Astrocyte of the spinal cord (primary cell): ENCODE measurements around the gene C7.
"Not testable (repeated sequence)": the region's sequence is repeated elsewhere in the genome, so short reads cannot be mapped to it uniquely, and the experiment has no call there.

Experiments
- DNase-seq: peaks from one replicate; pipeline ENCODE4 v3.0.0; 2011; ENCODE audit warnings: low read depth, low spot score
- H3K4me3 ChIP-seq: 2 replicates; pipeline ENCODE4 v1.5.1; 2011; ENCODE audit warnings: low read depth, mild to moderate bottlenecking, low read length, moderate library complexity
- in situ Hi-C: cut with HindIII; loops from 2 replicates; pipeline ENCODE4 v1.10.0; 2017; ENCODE audit warnings: low sequenced_read_pairs
- TF ChIP-seq, protein P1 (sequence below): IDR thresholded peaks from 2 replicates; pipeline ENCODE4 v1.5.1; 2012; ENCODE audit warnings: low read depth, mild to moderate bottlenecking, low read length, inconsistent platforms

C7 gene

GRCh38 chr5:40875958-40876357 lies 33.3 kb upstream of the C7 start:
- no peak overlapping the region for H3K4me3 ChIP-seq
- in situ Hi-C loops, result no loop called here
- DNase-seq, result no peak
- TF ChIP-seq, protein P1, sequence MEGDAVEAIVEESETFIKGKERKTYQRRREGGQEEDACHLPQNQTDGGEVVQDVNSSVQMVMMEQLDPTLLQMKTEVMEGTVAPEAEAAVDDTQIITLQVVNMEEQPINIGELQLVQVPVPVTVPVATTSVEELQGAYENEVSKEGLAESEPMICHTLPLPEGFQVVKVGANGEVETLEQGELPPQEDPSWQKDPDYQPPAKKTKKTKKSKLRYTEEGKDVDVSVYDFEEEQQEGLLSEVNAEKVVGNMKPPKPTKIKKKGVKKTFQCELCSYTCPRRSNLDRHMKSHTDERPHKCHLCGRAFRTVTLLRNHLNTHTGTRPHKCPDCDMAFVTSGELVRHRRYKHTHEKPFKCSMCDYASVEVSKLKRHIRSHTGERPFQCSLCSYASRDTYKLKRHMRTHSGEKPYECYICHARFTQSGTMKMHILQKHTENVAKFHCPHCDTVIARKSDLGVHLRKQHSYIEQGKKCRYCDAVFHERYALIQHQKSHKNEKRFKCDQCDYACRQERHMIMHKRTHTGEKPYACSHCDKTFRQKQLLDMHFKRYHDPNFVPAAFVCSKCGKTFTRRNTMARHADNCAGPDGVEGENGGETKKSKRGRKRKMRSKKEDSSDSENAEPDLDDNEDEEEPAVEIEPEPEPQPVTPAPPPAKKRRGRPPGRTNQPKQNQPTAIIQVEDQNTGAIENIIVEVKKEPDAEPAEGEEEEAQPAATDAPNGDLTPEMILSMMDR, result no peak

DNA sequence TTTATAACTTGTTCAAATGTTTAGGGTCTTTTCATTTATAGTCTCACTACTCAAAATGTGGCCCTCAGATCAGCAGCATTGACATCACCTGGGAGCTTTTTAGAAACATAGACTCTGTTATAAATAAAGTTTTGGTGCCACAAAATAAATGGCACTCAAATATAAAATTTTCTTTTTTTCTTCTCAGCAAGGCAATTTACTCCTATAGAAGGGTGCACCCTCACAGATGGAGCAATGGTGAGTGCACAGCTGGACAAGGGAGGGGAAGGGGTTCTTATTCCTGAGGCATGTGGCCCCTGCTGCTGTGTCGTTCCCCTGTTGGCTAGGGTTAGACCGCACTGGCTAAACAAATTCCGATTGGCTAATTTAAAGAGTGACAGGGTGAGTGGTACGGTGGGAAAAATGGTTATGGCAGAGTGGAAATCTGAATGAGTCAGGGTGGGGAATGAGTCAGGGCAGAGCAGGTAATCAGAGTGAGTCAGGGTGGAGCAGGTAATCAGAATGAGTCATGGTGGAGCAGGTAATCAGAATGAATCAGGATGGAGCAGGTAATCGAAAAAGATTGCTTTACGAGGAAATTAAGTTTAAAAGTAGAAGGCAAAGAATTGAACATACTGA lies 31.8 kb upstream of the C7 start:
- H3K4me3 ChIP-seq, result no peak overlapping the region
- in situ Hi-C loops, result no loop called here
- TF ChIP-seq, protein P1, result no peak
- no peak for DNase-seq

GRCh38 chr5:40879163-40879942 lies 29.9 kb upstream of the C7 start:
- TF ChIP-seq, protein P1, result peak; percentile 25
- H3K4me3 ChIP-seq, result no peak overlapping the region
- in situ Hi-C loops, result no loop called here
- DNase-seq, result peak; percentile 46

GRCh38 chr5:40882291-40882690 lies 27.0 kb upstream of the C7 start:
- no peak for DNase-seq
- in situ Hi-C loops, result no loop called here
- TF ChIP-seq, protein P1, result no peak
- H3K4me3 ChIP-seq, result no peak overlapping the region

GRCh38 chr5:40883051-40883450 lies 26.2 kb upstream of the C7 start:
- H3K4me3 ChIP-seq, in situ Hi-C loops, DNase-seq: not testable (repeated sequence)

DNA sequence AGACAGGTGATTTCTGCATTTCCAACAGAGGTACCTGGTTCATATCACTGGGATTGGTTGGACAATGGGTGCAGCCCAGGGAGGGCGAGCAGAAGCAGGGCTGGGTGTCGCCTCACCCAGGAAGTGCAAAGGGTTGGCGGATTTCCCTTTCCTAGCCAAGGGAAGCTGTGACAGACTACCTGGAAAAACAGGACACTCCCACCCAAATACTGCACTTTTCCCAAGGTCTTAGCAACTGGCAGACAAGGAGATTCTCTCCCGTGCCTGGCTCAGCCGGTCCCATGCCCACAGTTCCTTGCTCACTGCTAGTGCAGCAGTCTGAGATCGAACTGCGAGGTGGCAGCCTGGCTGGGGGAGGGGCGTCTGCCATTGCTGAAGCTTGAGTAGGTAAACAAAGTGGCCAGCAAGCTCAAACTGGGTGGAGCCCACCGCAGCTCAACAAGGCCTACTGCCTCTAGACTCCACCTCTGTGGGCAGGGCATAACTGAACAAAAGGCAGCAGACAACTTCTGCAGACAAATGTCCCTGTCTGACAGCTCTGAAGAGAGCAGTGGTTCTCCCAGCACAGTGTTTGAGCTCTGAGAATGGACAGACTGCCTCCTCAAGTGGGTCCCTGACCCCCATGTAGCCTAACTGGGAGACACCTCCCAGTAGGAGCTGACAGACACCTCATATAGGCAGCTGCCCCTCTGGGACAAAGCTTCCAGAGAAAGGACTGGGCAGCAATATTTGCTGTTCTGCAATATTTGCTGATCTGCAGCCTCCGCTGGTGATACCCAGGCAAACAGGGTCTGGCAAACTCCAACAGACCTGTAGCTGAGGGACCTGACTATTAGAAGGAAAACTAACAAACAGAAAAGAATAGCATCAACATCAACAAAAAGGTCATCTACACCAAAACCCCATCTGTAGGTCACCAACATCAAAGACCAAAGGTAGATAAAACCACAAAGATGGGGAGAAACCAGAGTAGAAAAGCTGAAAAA lies 13.6 kb upstream of the C7 start:
- H3K4me3 ChIP-seq, DNase-seq, in situ Hi-C loops: not testable (repeated sequence)

DNA sequence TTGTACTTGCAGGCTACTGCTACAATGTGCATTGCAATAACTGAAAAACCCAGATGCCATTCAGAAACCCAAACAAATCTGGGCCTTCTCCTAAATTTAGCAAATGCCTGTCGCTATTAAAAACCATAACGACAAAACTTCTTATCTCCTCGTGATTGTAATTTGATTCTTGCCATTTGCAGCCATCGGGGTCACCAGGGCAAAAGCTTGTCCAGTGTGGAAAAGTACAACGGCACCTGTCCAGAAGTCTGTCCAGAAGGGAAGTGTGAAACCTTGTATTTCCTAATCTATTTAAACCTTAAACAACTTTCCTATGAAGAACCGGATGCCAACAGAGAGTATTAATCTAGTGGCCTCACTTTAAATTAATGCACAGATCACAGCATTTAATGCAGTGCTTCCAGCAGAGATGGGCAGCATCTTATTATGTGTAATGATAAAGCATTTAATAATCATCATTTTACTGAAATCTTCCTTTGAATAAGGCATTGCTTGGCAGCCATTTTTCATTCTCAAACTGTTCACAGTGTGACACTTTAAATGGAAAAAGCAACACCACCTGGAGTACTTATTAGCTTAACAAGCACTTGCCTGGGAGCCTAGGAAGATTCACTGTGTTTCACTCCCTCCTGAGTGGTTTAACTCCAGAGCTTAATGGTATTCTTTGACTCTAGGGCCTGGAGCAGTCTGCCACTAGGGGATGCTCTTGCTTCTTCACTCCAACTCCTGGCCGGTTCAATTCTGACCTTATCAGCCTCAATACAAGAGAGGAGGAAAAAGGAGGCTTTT lies 4.9 kb upstream of the C7 start:
- H3K4me3 ChIP-seq, result no peak overlapping the region
- peak; percentile 88 for DNase-seq
- in situ Hi-C loops, result no loop called here
- TF ChIP-seq, protein P1, result peak; percentile 100
